ENCODE measurements around the gene XRCC3.

Gene XRCC3

GRCh38 chr14:103735815-103736545, 20.7 kb upstream of the XRCC3 start:
- ChIA-PET CTCF (interaction anchor here (0.9 to 2.1 kb wide), 3 partner anchors 17 to 73 kb away, joined by 3 to 6 read pairs (median 3); partner anchors contain the start of gene ZFYVE21), POLR2A (interaction anchor here (0.6 kb wide), 1 partner anchor 80 kb away, joined by 5 read pairs; no protein-coding TSS in a partner anchor)
- TF ChIP-seq CTCF (IDR thresholded peaks at IDR 0.05; ENCODE audit: control extremely low read depth, extremely low read depth, low read depth, missing control alignments) = no peak
- DNase-seq (ENCODE audit: extremely low spot score) = no peak

- ChIA-PET CTCF (interaction anchor here (0.9 to 2.1 kb wide), 3 partner anchors 17 to 74 kb away, joined by 3 to 6 read pairs (median 3); partner anchors contain the start of gene ZFYVE21), POLR2A (interaction anchor here (0.6 kb wide), 1 partner anchor 81 kb away, joined by 5 read pairs; no protein-coding TSS in a partner anchor)
- no peak for TF ChIP-seq CTCF (IDR thresholded peaks at IDR 0.05; ENCODE audit: control extremely low read depth, extremely low read depth, low read depth, missing control alignments)
- DNase-seq (ENCODE audit: extremely low spot score) = no peak
Observed at GRCh38 chr14:103735439-103735814, 20.2 kb upstream of the XRCC3 start.

GRCh38 chr14:103735022-103735421, 19.8 kb upstream of the XRCC3 start:
- POLR2A ChIA-PET = no interaction called here
- CTCF ChIA-PET = interaction anchor here (0.9 to 1.0 kb wide), 2 partner anchors 16 to 19 kb away, joined by 3 read pairs; partner anchors contain the start of gene ZFYVE21
- TF ChIP-seq CTCF (IDR thresholded peaks at IDR 0.05; ENCODE audit: control extremely low read depth, extremely low read depth, low read depth, missing control alignments) = no peak
- DNase-seq (ENCODE audit: extremely low spot score) = no peak

GRCh38 chr14:103734081-103734888, 19.0 kb upstream of the XRCC3 start:
- POLR2A ChIA-PET = no interaction called here
- CTCF ChIA-PET = no interaction called here
- no peak for TF ChIP-seq CTCF (IDR thresholded peaks at IDR 0.05; ENCODE audit: control extremely low read depth, extremely low read depth, low read depth, missing control alignments)
- no peak for DNase-seq (ENCODE audit: extremely low spot score)

DNA sequence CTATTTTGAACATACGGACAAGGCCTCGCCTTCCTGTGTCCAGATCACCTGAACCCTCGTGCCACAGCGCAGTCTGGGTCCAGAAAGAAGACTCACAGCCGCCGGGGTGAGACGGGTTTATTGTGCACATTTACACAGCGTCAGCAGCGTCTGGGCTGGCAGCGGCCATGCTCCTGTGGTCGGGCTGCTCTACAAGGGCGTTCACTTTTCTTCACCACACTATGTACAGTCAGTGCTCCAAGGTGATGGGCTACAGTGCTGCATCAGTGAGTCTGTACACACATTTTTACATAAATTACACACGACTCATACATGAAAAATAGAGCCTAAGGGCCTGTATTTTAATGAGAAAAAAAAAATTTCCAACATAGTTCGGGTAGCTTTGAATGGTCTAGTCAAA, 18.4 kb upstream of the XRCC3 start:
- TF ChIP-seq CTCF (IDR thresholded peaks at IDR 0.05; ENCODE audit: control extremely low read depth, extremely low read depth, low read depth, missing control alignments) = no peak
- DNase-seq (ENCODE audit: extremely low spot score) = no peak
- POLR2A ChIA-PET = no interaction called here
- CTCF ChIA-PET = no interaction called here

GRCh38 chr14:103732868-103733620, 17.8 kb upstream of the XRCC3 start:
- TF ChIP-seq CTCF (IDR thresholded peaks at IDR 0.05; ENCODE audit: control extremely low read depth, extremely low read depth, low read depth, missing control alignments) = no peak
- DNase-seq (ENCODE audit: extremely low spot score) = no peak
- ChIA-PET CTCF (no interaction called here), POLR2A (no interaction called here)

Measured in GM10248 (cell line).